GM19372 (cell line): ENCODE measurements around the gene TPM1.
"Not testable (repeated sequence)": the region's sequence is repeated elsewhere in the genome, so short reads cannot be mapped to it uniquely, and the experiment has no call there.

Source experiments
- ATAC-seq: cut with Tn5 transposase; IDR thresholded peaks from one replicate; pipeline ENCODE4 v1.9.1; 2021; ENCODE audit warnings: mild to moderate bottlenecking, low read depth, moderate library complexity; ENCODE audit not compliant: unreplicated experiment

TPM1 gene

GRCh38 chr15:63090472-63090871 is 47.9 kb downstream of the TPM1 start:
- no peak for ATAC-seq

- no peak for ATAC-seq
Measured at GRCh38 chr15:63090887-63091286, 48.3 kb downstream of the TPM1 start.

- no peak for ATAC-seq
Measured at GRCh38 chr15:63091679-63092446, 49.3 kb downstream of the TPM1 start.

GRCh38 chr15:63093486-63094205 is 51.1 kb downstream of the TPM1 start:
- ATAC-seq: no peak

- no peak for ATAC-seq
Measured at GRCh38 chr15:63094495-63094931, 52.0 kb downstream of the TPM1 start.

- ATAC-seq: no peak
Measured at GRCh38 chr15:63096178-63096577, 53.6 kb downstream of the TPM1 start.

GRCh38 chr15:63098901-63099300 is 56.4 kb downstream of the TPM1 start:
- not testable (repeated sequence) for ATAC-seq

- not testable (repeated sequence) for ATAC-seq
Measured at GRCh38 chr15:63099581-63099980, 57.0 kb downstream of the TPM1 start.

GRCh38 chr15:63103416-63103815 is 60.9 kb downstream of the TPM1 start:
- ATAC-seq: no peak

- no peak for ATAC-seq
Measured at GRCh38 chr15:63104727-63105126, 62.2 kb downstream of the TPM1 start.

- not testable (repeated sequence) for ATAC-seq
Measured at GRCh38 chr15:63105354-63105753, 62.8 kb downstream of the TPM1 start.

GRCh38 chr15:63107895-63108546 is 65.5 kb downstream of the TPM1 start:
- no peak for ATAC-seq

GRCh38 chr15:63109498-63109897 is 67.0 kb downstream of the TPM1 start:
- no peak for ATAC-seq

GRCh38 chr15:63109920-63110319 is 67.4 kb downstream of the TPM1 start:
- ATAC-seq: no peak

- no peak for ATAC-seq
Measured at GRCh38 chr15:63110428-63111026, 68.0 kb downstream of the TPM1 start.

- no peak for ATAC-seq
Measured at GRCh38 chr15:63111481-63111880, 68.9 kb downstream of the TPM1 start.

- ATAC-seq: no peak
Measured at GRCh38 chr15:63112871-63113270, 70.3 kb downstream of the TPM1 start.

GRCh38 chr15:63114465-63114864 is 71.9 kb downstream of the TPM1 start:
- ATAC-seq: no peak
